Omental fat pad (tissue), 4 donors: ENCODE data around the gene ATP8A2. TPM values are rescaled to one million over a fixed set of nuclear protein-coding genes. Genes with fewer than 3 reads are reported as not detected.

ENCODE experiments used
- ATAC-seq: fragments of 150-250 bp; one replicate; pipeline ENCODE4 v1.9.1; 2016; ENCODE audit warnings: mild to moderate bottlenecking, moderate library complexity; ENCODE audit not compliant: low FRiP score
- DNase-seq: peaks from one replicate; pipeline ENCODE4 v3.0.0-alpha.2; 2019; ENCODE audit warnings: low spot score
- total RNA-seq, 4 donors: library from RNA; depleted of rRNA; stranded (reverse); fragments of >200 nt; gene quantifications; one replicate each; pipeline ENCODE4 v1.1.0, GENCODE V29; 2016
- TF ChIP-seq, protein P1 (sequence below), 3 donors: fragments of 450-650 bp; IDR thresholded peaks; one replicate each; pipeline ENCODE4 v1.5.1; 2016 to 2017; ENCODE audit warnings: antibody characterized with exemption in 3 of 3, mild to moderate bottlenecking in 3 of 3, moderate library complexity in 2 of 3

The ATP8A2 gene
- total RNA-seq, 4 donors from 2014 or later, result 0.16 to 0.19 TPM; not detected in 2

DNA sequence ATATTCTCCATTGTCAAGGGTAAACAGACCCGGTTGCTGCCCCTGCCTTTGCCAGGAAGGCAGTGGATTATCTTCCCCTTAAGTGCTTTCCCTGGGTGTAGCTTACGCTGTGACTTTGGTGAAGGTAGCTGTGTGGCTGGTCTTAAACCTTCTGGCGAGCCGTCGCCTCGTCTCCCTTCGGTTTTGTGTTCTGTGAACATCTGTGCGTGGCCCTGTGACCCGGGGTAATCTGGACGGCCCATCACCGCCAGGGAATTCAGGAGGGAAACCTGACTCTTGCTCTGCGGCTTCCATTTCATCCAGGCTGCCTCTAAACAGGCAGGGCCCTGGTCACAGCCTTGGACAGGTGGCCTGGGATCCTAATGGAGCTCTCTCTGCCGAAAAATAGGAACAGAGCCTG, 601.3 kb downstream of the ATP8A2 start:
- TF ChIP-seq, protein P1, sequence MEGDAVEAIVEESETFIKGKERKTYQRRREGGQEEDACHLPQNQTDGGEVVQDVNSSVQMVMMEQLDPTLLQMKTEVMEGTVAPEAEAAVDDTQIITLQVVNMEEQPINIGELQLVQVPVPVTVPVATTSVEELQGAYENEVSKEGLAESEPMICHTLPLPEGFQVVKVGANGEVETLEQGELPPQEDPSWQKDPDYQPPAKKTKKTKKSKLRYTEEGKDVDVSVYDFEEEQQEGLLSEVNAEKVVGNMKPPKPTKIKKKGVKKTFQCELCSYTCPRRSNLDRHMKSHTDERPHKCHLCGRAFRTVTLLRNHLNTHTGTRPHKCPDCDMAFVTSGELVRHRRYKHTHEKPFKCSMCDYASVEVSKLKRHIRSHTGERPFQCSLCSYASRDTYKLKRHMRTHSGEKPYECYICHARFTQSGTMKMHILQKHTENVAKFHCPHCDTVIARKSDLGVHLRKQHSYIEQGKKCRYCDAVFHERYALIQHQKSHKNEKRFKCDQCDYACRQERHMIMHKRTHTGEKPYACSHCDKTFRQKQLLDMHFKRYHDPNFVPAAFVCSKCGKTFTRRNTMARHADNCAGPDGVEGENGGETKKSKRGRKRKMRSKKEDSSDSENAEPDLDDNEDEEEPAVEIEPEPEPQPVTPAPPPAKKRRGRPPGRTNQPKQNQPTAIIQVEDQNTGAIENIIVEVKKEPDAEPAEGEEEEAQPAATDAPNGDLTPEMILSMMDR (IDR thresholded peaks at IDR 0.05), result no peak
- ATAC-seq, result no peak
- no peak for DNase-seq

- ATAC-seq (no peak), DNase-seq (no peak)
- TF ChIP-seq, protein P1 (IDR thresholded peaks at IDR 0.05), result no peak
Measured at GRCh38 chr13:25973576-25973975, 601.8 kb downstream of the ATP8A2 start.

DNA sequence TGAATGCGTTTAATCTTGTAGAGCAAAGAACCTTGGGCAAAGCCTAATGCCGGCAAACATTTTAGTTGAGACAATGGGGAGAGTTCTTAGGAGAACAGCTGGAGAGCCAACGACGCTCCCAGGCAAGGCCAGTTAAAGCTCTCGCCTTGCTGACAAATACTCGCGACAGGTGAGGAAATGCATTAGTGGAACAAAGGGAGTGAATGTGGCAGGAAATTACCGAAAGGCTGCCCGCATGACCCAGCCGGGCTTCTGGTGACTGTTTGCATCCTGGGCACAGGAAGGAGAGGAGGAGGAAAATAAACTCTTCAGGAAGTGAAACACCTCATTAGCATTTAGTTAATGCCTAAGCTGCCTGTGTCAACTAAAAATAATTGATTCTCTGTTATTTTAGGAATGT, 605.4 kb downstream of the ATP8A2 start:
- TF ChIP-seq, protein P1 (IDR thresholded peaks at IDR 0.05), result no peak
- no peak for DNase-seq
- no peak for ATAC-seq

DNA sequence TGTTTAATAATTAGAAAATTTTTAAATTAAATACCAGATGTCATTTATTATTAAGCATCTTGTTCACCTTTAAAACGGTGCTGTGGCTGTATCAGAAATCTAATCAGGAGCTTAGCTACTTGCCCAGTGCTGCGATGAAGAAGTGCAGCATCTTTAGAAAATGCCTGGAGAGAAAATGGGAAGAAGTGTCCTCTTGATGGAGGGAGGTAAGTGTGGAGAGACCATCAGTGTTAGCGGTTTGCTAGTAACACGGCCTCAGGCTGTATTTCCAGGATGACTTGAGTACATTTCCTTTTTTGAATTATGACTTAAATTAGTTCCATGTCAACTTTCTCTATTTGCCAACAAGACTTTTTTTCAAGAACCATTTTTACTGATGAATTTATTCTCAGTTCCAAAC, 605.9 kb downstream of the ATP8A2 start:
- ATAC-seq, result no peak
- DNase-seq, result no peak
- TF ChIP-seq, protein P1 (IDR thresholded peaks at IDR 0.05), result no peak

DNA sequence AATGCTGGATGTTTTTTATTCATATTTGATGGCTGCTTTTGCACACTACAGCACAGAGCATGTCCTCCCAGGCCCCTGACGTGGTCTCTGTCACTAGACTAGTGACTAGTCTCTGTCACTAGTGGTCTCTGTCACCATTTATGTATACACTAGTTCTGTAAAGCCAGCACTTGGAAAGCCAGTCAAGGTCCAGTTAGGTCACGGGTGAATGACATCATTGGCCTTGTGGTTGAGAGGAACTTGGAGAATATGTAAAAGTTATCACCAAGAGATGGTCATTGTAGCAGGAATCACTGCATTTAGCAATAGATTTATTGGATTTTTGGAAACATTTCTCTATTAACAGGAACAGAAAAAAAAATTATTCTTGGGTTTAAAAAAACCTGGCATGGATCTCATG, 607.2 kb downstream of the ATP8A2 start:
- no peak for DNase-seq
- TF ChIP-seq, protein P1 (IDR thresholded peaks at IDR 0.05), result no peak

GRCh38 chr13:25979371-25979770, 607.6 kb downstream of the ATP8A2 start:
- ATAC-seq (no peak), DNase-seq (no peak)
- TF ChIP-seq, protein P1 (IDR thresholded peaks at IDR 0.05), result no peak

More for the DNA sequence above, 607.2 kb downstream of the ATP8A2 start:
- no peak for ATAC-seq

DNA sequence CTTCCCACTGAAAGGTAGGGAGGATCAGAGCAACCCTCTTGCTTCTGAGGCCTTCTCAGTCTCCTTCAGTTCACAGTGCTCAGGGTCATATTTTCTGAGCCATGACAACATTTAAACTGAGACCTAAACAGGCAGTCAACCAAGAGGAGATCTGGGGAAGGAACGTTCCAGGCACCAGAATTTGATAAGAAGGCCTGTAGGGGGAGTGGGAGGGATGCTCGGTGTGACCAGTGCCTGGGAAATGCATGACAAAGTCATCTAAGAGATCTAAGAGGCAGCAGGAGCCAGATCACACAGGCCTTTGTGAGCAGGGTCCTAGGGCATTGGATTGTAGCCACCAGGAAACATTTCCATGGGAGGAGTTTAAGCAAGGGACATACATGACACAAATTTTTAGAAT, 608.5 kb downstream of the ATP8A2 start:
- DNase-seq (no peak), ATAC-seq (no peak)
- TF ChIP-seq, protein P1 (IDR thresholded peaks at IDR 0.05), result no peak
